ENCODE results near the gene BLOC1S4.
"Not testable (repeated sequence)": the region's sequence is repeated elsewhere in the genome, so short reads cannot be mapped to it uniquely, and the experiment has no call there.

BLOC1S4 gene, protein sequence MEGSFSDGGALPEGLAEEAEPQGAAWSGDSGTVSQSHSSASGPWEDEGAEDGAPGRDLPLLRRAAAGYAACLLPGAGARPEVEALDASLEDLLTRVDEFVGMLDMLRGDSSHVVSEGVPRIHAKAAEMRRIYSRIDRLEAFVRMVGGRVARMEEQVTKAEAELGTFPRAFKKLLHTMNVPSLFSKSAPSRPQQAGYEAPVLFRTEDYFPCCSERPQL

DNA sequence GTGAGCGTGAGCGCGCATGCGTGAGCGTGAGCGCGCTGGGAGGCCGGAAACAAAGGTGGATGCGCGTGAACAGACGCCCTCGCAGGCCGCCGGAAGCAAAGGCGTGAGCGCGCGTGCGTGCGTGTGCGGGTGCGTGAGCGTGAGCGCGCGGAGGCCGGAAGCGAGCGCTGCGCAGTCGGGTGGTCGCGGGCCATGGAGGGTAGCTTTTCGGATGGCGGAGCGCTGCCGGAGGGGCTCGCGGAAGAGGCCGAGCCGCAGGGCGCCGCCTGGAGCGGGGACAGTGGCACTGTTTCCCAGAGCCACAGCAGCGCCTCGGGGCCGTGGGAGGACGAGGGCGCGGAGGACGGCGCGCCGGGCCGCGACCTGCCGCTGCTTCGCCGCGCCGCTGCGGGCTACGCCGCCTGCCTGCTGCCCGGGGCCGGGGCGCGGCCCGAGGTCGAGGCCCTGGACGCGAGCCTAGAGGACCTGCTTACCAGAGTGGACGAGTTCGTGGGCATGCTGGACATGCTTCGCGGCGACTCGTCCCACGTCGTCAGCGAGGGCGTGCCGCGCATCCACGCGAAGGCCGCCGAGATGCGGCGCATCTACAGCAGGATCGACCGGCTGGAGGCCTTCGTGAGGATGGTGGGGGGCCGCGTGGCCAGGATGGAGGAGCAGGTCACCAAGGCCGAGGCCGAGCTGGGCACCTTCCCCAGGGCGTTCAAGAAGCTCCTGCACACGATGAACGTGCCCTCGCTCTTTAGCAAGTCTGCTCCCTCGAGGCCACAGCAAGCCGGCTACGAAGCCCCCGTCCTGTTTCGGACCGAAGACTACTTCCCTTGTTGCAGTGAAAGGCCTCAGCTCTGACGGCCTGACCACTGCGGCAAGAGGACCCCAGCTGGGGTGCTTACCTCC, at the start of gene BLOC1S4:
BLOC1S4 (plus strand) TSS at position 157 of the 894 bp plus-strand sequence; CDS start at position 193, 36 bp downstream.
- Histone ChIP-seq H3K36me3 (replicated peaks) (no peaks in the 10 kb centered on the region), H3K27me3 (replicated peaks) (no peaks in the 10 kb centered on the region), H3K27ac (peak within 1 kb of the TSS; percentile 73), H3K4me3 (ENCODE audit: low read depth, low read length) (peak within 1 kb of the TSS; percentile 71)
- TF ChIP-seq, protein P1, sequence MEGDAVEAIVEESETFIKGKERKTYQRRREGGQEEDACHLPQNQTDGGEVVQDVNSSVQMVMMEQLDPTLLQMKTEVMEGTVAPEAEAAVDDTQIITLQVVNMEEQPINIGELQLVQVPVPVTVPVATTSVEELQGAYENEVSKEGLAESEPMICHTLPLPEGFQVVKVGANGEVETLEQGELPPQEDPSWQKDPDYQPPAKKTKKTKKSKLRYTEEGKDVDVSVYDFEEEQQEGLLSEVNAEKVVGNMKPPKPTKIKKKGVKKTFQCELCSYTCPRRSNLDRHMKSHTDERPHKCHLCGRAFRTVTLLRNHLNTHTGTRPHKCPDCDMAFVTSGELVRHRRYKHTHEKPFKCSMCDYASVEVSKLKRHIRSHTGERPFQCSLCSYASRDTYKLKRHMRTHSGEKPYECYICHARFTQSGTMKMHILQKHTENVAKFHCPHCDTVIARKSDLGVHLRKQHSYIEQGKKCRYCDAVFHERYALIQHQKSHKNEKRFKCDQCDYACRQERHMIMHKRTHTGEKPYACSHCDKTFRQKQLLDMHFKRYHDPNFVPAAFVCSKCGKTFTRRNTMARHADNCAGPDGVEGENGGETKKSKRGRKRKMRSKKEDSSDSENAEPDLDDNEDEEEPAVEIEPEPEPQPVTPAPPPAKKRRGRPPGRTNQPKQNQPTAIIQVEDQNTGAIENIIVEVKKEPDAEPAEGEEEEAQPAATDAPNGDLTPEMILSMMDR (IDR thresholded peaks at IDR 0.05; ENCODE audit: low read depth, low read length, missing control alignments): peak; percentile 24
- in situ Hi-C loops (cut with HindIII; ENCODE audit: low pct_ligation_motif_present, low sequenced_read_pairs): no loop called here
- peak; percentile 76 for DNase-seq

DNA sequence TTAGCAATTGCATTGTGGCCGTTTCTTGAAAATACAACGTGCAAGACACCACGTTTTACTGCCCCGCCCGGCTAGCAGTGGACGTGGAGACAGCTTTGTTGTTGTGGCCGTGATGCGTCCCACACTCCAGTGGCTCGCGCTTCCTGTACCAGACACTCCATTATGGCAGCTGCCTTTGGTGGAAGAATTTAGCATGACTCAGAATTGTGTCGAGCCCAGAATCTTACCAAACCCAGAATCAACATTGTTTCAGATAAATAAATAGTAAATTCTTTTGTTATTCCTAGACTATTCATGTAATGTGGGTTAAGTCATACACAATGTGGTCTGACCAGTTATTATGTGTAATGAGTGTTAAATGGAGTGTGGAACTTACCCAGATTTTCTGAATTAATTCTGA, 47.6 kb upstream of the BLOC1S4 start:
- in situ Hi-C loops (cut with HindIII; ENCODE audit: low pct_ligation_motif_present, low sequenced_read_pairs): no loop called here
- no peak overlapping the region for H3K27ac ChIP-seq
- TF ChIP-seq, protein P1 (IDR thresholded peaks at IDR 0.05; ENCODE audit: low read depth, low read length, missing control alignments): no peak
- no peak overlapping the region for H3K4me3 ChIP-seq (ENCODE audit: low read depth, low read length)
- H3K27me3 ChIP-seq (replicated peaks): peaks cover 14% of the 10 kb centered on the region
- DNase-seq: peak; percentile 56
- no peaks in the 10 kb centered on the region for H3K36me3 ChIP-seq (replicated peaks)

DNA sequence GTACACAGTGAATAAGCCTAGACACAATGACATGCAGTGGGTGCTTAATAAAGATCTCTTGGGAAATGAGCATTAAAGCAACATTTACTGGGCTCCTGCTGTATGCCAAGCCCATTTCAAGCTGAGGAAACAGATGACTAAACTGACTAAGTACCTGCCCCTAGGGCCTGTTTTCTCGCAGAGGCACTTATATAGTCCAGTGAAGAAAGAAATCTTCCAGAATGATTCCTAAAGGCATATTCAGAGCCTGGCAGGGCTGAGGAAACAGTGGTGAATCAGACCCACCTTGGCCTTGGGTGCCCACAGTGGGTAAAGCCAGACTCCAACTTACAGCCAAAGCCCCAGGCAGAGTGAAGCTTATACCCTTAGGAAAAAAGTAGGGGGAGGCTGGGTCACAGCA, 44.3 kb upstream of the BLOC1S4 start:
- TF ChIP-seq, protein P1 (IDR thresholded peaks at IDR 0.05; ENCODE audit: low read depth, low read length, missing control alignments): no peak
- peaks cover 3% of the 10 kb centered on the region for H3K36me3 ChIP-seq (replicated peaks)

DNA sequence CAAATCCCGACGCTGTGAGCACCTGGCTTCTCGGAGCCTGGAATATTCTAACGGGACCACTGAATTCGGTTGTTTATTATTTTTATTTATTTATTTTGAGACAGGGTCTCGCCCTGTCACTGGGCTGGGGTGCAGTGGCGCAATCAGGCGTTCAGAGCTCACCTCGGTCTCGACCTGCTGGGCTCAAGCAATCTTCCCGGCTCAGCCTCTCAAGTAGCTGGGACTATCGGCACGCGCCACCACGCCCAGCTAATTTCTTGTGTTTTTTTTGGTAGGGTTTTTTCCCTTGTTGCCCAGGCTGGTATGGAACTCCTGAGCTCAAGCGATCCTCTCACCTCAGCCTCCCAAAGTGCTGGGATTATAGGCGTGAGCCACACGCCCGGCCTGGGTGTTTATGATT, 43.8 kb upstream of the BLOC1S4 start:
- in situ Hi-C loops (cut with HindIII; ENCODE audit: low pct_ligation_motif_present, low sequenced_read_pairs): no loop called here
- Histone ChIP-seq H3K27ac (no peak overlapping the region), H3K36me3 (replicated peaks) (peaks cover 3% of the 10 kb centered on the region), H3K27me3 (replicated peaks) (no peaks in the 10 kb centered on the region), H3K4me3 (ENCODE audit: low read depth, low read length) (no peak overlapping the region)
- TF ChIP-seq, protein P1 (IDR thresholded peaks at IDR 0.05; ENCODE audit: low read depth, low read length, missing control alignments): no peak
- DNase-seq: no peak

More for the DNA sequence above, 44.3 kb upstream of the BLOC1S4 start:
- Histone ChIP-seq H3K27ac (no peak overlapping the region), H3K4me3 (ENCODE audit: low read depth, low read length) (no peak overlapping the region), H3K27me3 (replicated peaks) (no peaks in the 10 kb centered on the region)
- in situ Hi-C loops (cut with HindIII; ENCODE audit: low pct_ligation_motif_present, low sequenced_read_pairs): no loop called here
- DNase-seq: no peak

DNA sequence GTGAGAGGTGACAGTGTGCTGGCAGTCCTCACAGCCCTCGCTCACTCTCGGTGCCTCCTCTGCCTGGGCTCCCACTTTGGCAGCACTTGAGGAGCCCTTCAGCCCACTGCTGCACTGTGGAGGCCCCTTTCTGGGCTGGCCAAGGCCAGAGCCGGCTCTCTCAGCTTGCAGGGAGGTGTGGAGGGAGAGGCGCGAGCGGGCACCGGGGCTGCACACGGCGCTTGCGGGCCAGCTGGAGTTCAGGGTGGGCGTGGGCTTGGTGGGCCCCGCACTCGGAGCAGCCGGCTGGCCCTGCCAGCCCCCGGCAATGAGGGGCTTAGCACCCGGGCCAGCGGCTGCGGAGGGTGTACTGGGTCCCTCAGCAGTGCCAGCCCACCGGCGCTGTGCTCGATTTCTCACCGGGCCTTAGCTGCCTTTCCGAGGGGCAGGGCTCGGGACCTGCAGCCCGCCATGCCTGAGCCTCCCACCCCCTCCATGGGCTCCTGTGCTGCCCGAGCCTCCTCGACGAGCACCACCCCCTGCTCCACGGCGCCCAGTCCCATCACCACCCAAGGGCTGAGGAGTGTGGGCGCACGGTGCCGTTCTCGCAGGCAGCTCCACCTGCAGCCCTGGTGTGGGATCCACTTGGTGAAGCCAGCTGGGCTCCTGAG, 43.3 kb upstream of the BLOC1S4 start:
- H3K36me3 ChIP-seq (replicated peaks); DNase-seq; in situ Hi-C loops (cut with HindIII; ENCODE audit: low pct_ligation_motif_present, low sequenced_read_pairs); H3K27me3 ChIP-seq (replicated peaks); H3K27ac ChIP-seq; H3K4me3 ChIP-seq (ENCODE audit: low read depth, low read length): not testable (repeated sequence)

DNA sequence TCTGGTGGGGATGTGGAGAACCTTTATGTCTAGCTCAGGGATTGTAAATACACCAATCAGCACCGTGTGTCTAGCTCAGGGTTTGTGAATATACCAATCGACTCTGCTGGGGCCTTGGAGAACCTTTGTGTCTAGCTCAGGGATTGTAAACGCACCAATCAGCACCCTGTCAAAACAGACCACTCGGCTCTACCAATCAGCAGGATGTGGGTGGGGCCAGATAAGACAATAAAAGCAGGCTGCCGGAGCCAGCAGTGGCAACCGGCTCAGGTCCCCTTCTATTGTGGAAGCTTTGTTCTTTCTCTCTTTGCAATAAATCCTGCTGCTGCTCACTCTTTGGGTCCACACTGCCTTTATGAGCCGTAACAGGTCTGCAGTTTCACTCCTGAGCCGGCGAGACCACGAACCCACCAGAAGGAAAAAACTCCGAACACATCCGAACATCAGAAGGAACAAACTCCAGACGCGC, 42.7 kb upstream of the BLOC1S4 start:
- Histone ChIP-seq H3K4me3 (ENCODE audit: low read depth, low read length) (peak overlapping the region; percentile 69), H3K27ac (peak overlapping the region; percentile 15)
- in situ Hi-C loops (cut with HindIII; ENCODE audit: low pct_ligation_motif_present, low sequenced_read_pairs); H3K27me3 ChIP-seq (replicated peaks); H3K36me3 ChIP-seq (replicated peaks): not testable (repeated sequence)
- DNase-seq: peak; percentile 39
